NCI-H2107 treated with DMSO at 0.1 percent for 48 hours (cell line): ENCODE results near the gene CFAP69.

Experiments used
- DNase-seq: peaks from one replicate; lab custom pipeline; 2025; ENCODE audit not compliant: unreplicated experiment; lab: John Stamatoyannopoulos, UW

The CFAP69 gene, protein sequence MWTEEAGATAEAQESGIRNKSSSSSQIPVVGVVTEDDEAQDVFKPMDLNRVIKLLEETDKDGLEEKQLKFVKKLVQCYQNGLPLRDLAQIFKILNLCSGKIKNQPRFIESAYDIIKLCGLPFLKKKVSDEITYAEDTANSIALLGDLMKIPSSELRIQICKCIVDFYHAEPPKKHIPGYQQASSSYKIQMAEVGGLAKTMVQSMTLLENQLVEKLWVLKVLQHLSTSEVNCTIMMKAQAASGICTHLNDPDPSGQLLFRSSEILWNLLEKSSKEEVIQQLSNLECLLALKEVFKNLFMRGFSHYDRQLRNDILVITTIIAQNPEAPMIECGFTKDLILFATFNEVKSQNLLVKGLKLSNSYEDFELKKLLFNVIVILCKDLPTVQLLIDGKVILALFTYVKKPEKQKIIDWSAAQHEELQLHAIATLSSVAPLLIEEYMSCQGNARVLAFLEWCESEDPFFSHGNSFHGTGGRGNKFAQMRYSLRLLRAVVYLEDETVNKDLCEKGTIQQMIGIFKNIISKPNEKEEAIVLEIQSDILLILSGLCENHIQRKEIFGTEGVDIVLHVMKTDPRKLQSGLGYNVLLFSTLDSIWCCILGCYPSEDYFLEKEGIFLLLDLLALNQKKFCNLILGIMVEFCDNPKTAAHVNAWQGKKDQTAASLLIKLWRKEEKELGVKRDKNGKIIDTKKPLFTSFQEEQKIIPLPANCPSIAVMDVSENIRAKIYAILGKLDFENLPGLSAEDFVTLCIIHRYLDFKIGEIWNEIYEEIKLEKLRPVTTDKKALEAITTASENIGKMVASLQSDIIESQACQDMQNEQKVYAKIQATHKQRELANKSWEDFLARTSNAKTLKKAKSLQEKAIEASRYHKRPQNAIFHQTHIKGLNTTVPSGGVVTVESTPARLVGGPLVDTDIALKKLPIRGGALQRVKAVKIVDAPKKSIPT

DNA sequence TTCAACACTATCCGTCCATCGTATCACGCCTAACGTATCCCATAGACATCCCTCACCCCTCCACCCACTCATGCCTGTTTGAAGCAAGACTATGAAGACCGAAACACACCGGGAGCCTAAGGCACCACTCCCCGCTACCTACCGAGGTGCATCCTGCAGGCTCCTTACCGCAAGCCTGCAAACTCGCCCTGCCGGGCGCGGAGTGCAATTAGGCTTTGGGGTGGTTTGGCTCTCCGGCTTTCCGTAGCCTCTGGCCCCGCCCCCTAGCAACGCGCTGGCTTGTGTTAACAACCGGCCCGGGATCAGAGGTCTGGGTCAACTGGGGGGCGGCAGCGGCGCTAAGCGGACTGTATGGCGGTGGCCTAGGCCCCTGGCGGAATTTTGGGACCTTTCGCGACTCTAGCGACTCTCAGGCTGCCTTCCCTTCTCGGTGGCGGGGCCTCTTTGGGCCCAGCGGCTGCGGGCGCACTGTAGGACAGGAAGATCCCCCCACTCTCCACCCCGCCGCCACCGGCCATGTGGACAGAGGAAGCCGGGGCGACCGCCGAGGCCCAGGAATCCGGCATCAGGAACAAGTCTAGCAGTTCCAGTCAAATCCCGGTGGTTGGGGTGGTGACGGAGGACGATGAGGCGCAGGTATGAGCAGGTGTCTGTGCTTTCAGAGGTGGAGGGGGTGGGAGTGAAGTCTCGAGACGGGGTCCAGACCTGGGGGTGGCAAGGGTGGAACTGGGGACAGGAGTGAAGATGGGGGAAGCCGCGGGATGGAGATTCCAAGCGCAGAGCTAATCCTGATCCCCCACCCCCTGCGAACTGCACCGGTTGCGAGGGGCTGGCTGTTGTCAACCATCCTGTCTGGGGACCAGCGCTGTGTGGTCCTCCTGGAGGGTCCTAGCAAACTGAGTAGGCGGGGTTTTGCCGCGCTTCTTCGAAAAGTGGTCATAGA, at the start of gene CFAP69:
Gene CFAP69 (plus strand): TSS at position 266 of the 943 bp plus-strand sequence. CDS start 251 bp downstream, at position 517.
- peak; percentile 12 for DNase-seq

DNA sequence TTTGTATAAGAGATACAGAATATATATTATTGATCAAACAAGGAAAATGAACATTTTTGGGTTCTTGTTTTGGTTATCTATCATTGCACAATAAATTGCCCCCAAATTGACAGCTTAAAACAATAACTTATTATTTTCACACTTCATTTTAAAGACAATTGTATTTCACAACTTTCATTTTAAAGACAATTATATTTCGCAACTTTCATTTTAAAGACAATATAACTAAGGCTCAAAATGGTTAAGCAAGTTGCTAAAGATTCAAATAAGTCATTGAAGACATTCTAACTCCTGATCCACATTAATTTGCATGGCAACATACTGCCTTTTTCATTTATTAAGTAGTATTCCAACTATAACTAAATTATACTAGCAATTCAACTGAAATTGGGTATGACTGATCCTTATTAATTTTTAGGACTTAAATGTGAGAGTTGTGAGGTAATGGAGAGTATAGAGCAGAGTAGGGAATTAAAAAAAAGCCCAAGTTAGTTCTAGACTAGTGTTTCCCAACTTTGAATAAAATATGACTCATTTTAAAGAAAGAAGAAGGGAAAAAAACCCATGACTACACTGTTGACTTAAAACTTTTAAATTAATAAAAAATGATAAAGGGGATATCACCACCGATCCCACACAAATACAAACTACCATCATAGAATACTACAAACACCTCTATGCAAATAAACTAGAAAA, 43.3 kb upstream of the CFAP69 start:
- DNase-seq: no peak

DNA sequence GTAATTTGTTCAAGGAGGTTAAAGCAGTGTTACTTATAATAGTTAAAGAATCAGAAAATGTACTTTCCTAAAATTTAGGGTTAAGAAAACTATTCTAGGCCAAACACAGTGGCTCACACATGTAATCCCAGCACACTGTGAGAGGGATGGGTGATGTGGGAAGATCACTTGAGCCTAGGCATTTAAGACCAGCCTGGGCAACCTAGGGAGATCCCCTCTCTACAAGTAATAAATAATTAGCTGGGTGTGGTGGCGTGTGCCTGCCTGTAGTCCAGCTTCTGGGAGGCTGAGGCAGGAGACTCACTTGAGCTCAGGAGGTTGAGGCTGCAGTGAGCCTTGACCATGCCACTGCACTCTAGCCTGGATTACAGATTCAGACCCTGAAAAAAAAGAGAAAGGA, 37.0 kb upstream of the CFAP69 start:
- no peak for DNase-seq

DNA sequence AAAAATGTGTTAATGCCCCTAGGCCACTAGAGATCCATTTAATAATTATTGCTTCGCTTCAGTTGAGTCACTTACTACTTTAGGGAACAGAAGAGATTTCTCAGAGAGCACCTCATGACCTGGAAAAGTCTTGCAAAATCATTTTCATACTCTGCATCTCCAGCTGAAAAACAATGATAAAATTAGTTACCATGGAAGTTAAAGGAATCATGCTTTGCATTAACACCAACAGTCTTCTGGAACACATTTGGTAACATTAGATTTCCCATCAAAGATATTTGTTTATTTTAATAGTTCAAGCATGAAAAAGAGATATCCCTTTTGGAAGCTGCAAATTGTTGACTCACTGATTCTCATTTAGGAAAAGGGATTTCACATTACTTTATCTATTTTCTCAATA, 35.2 kb upstream of the CFAP69 start:
- no peak for DNase-seq

DNA sequence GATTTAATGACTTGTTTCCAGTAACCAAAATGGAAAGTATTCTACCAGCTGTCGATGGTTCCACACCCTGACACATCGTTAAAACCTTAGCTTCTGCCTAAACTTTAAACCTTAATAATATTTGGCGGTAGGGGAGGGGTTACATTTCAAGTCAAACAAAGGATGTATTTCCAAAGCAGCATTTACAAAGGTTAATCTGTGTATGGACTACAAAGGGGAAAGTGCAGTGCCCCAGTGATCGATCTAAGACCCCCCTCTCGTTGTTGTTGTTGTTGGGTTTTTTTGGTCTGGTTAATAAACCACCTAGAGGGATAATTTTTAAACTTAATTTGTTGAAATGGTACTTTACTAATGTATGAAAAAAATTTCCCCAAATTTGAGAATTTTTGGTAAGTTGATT, 34.5 kb upstream of the CFAP69 start:
- DNase-seq: no peak

DNA sequence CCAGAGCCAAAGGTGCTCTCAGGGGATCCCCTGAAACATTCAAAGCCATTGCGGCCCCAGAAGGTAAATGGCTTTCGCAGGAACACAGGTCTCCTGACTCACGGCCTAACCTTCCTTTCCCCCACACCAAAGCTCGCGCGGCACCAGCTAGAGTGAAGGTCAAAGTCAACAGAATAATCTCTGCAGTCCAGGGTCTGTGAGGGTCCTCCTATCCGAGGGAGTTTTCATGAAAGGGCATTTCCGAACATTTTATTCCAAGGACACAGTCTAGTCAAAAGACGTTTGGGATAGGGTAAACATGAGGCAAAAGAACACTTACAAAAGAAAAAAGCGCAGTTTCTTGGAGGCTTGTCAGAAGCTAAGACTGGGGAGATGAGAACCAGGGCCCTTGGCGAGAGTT, 34.0 kb upstream of the CFAP69 start:
- DNase-seq: no peak

DNA sequence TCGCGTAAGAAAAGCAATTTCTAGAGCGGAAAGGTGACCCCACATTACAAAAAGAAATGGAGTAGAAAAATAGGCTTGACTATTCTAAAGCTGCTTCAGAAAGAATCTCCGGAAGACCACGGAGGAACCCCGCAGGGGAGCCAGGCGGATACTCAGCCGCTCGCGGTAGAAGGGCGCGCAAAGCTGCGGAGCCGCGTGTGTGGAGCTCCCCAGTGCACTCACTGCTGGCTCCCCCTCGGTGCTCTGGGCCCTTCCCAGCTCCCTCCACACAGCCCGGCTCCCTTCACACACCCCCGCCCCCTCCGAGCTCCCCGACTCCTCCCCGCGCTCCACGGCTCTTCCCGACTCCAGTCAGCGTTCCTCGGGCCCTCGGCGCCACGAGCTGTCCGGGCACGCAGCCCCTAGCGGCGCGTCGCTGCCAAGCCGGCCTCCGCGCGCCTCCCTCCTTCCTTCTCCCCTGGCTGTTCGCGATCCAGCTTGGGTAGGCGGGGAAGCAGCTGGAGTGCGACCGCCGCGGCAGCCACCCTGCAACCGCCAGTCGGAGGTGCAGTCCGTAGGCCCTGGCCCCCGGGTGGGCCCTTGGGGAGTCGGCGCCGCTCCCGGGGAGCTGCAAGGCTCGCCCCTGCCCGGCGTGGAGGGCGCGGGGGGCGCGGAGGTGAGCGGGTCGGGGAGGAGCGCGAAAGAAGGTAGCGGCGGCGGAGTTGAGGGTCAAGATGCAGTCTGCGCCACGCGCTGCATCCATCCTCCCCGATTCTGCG, 33.4 kb upstream of the CFAP69 start, which contains the start of gene STEAP2:
Gene STEAP2 (plus strand): TSS at position 350 of the 758 bp plus-strand sequence. CDS start 13,343 bp downstream, outside the sequence.
- peak; percentile 23 for DNase-seq

DNA sequence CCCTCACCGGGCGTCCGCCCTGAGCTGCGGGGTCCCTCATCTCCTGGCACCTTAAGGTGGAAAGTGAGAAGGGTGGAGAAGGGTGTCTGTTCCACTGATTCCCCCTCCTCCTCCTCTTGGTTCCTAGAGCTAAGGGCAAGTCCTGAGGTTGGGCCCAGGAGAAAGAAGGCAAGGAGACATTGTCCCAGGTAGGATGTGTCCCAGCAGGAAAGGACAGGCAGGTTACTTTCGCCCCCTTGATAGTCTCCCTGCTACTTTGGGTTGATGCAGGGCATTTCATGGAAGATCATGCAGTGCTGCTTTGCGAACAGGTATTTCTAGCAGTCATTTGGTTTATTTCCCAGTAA, 32.9 kb upstream of the CFAP69 start:
- DNase-seq: no peak

DNA sequence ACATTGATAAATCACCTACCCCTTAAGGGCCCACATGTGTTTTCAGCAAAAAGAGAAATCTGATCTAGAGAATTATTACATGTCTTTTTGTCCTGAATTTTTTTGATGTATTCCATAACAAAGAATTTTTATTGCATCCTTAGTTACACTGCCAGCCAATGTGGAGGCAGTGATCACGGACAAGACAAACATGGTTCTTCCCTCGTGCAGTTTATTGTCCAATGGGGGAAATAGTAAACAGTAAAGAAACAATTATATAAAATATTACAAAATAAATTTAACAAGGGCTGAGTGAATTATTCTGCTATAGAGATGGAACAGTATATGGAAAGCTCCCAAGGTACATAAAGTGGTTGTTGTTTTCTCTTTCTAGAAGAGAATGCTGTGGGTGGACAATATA, 31.5 kb upstream of the CFAP69 start:
- no peak for DNase-seq

DNA sequence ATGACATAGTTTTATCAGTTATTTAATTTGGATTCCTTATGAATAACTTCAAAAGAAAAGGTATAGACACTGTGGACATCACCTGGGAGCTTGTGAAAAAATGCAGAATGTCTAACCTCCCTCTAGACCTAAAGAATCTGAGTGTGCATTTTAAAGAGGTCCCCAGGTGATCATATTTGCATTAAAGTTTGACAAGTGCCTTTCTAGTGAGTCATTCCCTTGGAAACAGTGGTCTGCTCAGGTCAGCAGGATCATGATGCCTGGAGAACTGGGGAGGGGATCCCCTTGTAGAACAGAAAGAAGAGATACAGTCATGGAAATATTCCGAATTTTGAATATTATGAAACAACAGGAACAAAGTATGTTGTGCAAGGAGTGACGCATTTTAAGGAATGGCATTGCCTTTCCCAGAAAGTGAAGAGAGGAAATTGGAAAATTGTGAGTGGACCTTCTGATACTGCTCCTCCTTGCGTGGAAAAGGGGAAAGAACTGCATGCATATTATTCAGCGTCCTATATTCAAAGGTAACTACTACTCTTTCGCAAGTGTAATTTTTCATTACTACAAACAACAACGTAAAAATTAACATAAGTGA, 28.8 kb upstream of the CFAP69 start:
- no peak for DNase-seq

DNA sequence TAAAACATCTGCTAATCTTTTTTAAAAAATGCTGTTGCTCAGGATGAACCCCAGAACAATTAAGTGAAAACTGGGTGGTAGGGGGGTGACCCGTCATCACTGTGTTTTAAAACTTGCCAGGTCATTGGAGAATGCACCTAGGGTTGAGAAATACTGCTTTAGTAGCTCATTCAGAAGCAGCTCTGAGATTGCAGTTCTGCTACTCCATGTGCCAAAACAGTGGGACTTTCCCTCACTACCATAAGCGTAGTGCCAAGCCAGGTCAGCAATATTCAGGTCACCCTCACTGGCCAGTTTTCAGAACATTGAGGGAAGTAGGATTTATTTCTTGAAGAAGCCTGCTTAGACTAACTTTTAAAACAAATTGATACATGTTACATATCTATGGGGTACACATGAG, 28.2 kb upstream of the CFAP69 start:
- no peak for DNase-seq

DNA sequence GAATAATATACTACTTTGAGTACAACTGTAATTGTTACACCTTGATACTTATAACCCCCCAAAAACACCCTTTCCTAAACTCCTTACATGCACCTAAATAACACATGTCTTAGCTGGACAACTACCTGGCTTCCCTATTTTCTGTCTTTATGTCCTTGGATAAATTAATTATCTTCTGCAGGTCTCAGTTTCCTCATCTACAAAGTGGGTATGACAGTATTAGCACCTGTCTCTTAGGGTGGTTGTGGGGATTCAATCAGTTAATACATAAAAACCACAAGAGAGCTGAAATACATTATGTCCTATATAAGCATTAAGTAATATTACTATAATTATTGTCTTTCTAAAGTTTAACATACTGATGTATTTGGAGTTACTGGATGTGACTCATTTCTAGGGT, 22.6 kb upstream of the CFAP69 start:
- no peak for DNase-seq

DNA sequence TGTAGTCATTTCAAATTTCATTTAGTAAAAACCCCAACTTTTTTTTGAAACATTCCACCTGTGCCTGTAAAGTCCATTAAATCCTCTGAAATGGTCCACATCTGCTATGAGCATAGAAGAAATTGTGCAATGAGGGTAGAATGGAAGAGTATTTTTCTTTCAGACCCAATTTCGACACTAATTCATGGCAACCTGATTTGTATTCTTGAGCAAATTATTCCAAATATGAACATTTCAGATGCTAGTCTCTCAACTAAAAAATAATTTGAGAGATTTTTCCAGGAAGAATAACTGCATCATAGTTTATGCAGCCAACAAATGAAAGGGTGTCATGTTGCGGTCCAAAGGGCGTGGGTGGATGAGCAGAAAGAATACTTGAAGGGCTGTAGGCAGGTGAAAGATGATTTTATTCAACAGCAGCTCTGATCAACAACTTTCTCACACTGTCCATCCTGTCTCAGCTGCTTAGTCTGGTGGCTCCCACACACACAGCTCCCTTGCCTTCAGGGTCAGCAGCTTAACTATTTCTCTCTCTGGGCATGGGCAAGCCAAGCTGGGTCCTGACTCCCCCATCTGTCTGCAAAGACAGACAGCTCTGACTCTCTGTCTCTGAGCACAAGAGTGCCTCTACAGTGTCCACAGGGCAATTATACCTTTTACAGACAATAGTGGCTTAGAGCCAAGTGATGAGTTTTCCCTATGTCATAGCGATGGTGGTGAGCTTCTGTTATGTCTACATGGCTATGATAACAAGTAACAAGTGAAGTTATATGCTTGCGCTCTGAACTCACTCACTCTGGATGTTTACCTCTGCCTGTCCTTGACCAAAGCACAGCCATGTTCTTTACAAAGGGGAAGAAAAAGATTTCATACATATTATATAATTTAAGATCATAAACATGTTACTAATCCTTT, 21.9 kb upstream of the CFAP69 start:
- DNase-seq: no peak

DNA sequence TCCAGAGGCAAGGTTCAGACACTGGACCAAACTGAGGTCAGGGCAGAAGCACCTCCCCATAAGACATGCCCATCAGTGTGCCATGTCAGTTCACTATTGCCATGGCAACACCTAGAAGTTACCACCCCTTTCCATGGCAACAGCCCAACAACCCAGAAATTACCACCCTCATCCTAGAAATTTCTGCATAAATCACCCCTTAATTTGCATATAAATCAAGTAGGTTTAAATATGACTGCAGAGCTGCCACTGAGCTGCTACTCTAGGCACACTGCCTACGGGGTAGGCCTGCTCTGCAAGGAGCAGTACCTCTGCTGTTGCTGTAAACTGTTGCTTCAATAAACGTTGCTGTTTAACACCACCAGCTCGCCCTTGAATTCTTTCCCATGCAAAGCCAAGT, 20.8 kb upstream of the CFAP69 start:
- DNase-seq: no peak

DNA sequence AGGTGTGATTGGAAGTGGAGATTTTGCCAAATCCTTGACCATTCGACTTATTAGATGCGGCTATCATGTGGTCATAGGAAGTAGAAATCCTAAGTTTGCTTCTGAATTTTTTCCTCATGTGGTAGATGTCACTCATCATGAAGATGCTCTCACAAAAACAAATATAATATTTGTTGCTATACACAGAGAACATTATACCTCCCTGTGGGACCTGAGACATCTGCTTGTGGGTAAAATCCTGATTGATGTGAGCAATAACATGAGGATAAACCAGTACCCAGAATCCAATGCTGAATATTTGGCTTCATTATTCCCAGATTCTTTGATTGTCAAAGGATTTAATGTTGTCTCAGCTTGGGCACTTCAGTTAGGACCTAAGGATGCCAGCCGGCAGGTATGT, 19.8 kb upstream of the CFAP69 start:
- no peak for DNase-seq

DNA sequence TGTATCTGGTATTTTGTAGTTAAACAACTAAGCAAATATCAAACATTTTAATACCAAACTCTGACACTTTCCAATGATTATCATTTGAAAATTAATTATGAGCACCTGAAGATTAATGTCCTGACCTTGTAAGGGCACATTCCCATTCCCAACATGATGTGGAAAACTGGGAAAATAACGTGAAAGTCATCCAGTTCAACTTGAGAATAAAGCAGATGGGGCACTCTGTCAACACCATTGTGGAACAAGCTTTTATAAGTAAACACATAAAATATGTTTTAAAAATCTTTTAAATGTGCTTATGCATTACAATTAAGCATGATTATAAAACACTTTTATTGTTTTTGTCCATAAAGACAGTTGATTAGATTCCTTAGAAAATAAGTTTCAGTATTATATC, 19.4 kb upstream of the CFAP69 start:
- DNase-seq: no peak

DNA sequence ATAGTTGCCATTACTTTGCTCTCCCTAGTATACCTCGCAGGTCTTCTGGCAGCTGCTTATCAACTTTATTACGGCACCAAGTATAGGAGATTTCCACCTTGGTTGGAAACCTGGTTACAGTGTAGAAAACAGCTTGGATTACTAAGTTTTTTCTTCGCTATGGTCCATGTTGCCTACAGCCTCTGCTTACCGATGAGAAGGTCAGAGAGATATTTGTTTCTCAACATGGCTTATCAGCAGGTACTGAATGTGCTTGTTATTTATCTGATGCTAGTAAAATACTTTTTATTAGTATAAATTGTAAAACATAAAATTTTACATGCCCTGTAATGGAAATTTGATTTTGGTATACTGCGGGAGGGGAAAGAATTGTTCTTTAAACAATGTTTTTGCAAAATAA, 17.7 kb upstream of the CFAP69 start:
- DNase-seq: no peak

DNA sequence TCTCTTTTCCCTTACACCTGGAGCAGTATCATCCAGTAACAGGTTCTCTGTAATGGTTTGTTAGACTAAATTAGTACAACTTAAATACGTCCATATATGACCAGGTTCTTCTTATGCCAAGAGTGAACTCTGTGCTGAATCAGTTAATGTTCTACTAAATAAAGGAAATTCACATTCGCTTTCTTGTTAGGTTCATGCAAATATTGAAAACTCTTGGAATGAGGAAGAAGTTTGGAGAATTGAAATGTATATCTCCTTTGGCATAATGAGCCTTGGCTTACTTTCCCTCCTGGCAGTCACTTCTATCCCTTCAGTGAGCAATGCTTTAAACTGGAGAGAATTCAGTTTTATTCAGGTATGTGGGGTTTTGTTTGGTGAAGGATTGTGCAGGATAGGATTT, 15.3 kb upstream of the CFAP69 start:
- no peak for DNase-seq
